ENCODE data around the gene MEA1.
"Not testable (repeated sequence)": the region's sequence is repeated elsewhere in the genome, so short reads cannot be mapped to it uniquely, and the experiment has no call there.

The MEA1 gene

DNA sequence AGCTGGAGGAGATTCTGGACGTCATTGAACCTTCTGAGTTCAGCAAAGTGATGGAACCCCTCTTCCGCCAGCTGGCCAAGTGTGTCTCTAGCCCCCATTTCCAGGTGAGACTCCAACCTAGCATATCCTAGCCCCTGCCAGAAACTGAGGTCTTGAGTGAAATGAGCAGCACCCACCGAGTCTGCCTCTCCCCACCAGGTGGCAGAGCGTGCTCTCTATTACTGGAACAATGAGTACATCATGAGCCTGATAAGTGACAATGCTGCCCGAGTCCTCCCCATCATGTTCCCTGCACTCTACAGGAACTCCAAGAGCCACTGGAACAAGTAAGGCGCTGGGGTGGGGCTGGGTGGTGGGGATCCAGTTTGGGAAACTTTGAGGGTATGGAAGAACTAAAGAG lies 4.6 kb downstream of the MEA1 start:
- DNase-seq (ENCODE audit: low read depth), result peak; percentile 63

- DNase-seq (ENCODE audit: low read depth), result no peak
Observed at GRCh38 chr6:43007126-43007525, 6.6 kb downstream of the MEA1 start.

- DNase-seq (ENCODE audit: low read depth), result no peak
Observed at GRCh38 chr6:43006251-43006650, 7.5 kb downstream of the MEA1 start.

DNA sequence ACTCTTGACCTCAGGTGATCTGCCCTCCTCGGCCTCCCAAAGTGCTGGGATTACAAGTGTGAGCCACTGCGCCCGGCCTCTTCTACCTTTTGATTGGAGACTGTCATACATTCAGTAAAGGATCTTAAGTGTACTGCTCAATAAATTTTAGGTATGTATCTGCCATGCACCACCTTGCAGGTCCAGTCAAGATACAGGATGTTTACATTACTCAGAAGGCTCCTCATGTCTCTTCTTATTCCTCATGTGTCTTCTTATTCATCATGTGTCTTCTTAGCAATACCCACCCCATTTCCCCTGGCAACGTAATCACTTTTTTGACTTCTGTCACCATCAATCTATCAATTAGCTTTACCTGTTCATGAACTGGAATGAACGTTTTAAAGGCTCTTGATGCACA lies 7.9 kb downstream of the MEA1 start:
- peak; percentile 37 for DNase-seq (ENCODE audit: low read depth)

- DNase-seq (ENCODE audit: low read depth), result no peak
Observed at GRCh38 chr6:43001843-43002242, 11.9 kb downstream of the MEA1 start.

DNA sequence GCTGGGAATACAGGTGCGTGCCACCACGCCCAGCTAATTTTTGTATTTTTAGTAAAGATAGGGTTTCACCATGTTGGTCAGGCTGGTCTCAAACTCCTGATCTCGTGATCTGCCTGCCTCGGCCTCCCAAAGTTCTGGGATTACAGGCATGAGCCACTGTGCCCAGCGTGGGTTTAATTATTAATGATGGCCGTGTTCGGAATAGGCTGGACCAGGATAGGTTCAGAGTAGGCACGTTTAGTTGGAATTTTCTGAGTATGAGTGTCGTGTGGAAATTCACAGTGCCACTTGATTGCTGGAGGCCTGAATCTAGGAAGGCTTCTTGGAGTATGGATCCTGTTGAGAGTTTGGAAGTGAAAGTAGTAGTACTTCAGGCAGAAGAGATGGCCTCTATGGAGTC lies 15.5 kb downstream of the MEA1 start:
- DNase-seq (ENCODE audit: low read depth), result not testable (repeated sequence)

DNA sequence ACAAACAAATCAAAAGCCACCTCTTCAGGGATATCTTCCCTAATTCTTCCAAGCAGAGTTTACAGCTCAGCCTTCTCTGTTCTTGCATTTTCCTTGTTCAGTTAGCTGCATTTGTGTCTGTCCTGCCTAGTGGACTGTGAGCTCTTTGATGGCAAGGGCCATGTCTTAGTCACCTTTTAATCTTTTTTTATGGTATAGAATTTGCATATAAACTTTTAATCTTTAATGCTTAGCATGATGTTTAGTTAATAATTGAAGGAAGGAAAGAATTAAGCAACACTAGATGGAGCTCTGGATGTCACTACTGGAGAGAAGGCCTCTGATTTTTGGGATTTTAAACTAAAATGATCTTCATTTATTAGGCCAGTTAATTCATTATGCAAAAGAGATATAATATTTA lies 17.2 kb downstream of the MEA1 start:
- DNase-seq (ENCODE audit: low read depth), result peak; percentile 15

- DNase-seq (ENCODE audit: low read depth), result peak; percentile 9
Observed at GRCh38 chr6:42993445-42993844, 20.3 kb downstream of the MEA1 start.

DNA sequence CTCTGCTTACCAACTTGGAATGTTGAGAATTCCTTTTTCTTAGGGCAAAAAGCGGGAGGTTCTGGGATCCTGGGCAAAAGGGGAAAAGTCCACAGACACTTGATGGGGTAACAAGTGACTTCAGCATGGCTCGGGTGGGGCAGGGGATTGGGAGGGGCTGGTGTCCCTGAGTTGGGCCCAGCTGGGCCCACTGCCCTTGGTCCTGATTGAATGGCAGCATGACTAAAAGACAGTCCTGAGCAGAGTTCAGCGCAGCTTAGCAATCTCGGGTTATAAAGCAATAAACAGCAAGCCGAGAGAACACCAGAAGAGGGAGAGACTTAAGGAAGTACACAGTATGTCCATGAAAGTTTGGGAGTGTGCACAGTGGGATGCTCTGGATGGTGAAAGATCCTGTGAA lies 23.8 kb downstream of the MEA1 start:
- DNase-seq (ENCODE audit: low read depth), result no peak

- DNase-seq (ENCODE audit: low read depth), result peak; percentile 40
Observed at GRCh38 chr6:42988486-42989020, 25.2 kb downstream of the MEA1 start.

- DNase-seq (ENCODE audit: low read depth), result no peak
Observed at GRCh38 chr6:42987533-42988451, 26.0 kb downstream of the MEA1 start.

GRCh38 chr6:42984924-42985475 lies 28.7 kb downstream of the MEA1 start:
- DNase-seq (ENCODE audit: low read depth), result peak; percentile 37

DNA sequence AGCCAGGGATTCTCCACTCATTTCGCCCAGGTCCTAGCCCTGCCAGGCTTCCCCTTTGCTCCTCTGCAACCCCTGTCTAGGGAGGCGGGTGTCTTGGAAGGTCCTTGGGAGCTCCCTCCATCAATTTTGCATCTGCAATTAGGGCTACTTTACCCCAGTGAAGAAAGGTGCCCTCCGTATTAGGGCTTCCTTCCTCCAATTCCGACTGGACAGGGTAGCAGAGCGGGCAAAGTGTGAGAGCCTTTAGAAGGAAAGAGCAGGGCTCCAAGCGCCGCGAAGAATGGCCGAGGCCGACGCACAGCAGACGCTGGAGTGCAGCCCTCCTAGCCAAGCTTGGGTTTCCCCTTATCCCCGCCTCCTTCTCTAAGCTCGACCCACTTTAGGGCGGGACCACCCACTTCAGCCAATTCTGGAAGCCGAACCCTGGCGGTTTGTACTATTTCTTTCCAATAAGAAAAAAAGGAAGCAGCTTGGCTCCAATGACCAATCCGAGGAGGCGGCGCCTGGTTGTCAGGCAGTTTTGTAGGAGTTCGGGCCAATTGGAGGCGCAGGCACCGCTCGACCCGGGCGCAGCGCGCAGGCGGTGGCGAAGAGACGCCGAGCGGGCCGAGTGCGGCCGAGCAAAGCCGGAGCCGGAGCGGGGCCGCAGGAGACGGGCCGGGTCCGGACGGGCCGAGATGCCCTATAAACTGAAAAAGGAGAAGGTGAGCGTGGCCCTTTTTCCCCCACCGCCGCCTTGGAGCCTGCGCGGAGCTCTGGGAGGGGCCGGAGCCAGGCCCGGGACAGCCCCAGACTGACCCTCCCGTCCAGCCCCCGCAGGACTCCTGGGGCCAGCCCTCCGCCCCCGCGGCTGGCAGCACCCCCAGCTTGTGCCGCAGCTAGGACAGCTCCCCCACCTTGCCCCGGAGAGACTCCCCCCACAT lies 29.5 kb downstream of the MEA1 start, which contains the start of gene PPP2R5D:
TSS of gene PPP2R5D (plus strand) at position 570 of the 923 bp plus-strand sequence. CDS start at position 678, 108 bp downstream.
- DNase-seq (ENCODE audit: low read depth), result peak; percentile 100

DNA sequence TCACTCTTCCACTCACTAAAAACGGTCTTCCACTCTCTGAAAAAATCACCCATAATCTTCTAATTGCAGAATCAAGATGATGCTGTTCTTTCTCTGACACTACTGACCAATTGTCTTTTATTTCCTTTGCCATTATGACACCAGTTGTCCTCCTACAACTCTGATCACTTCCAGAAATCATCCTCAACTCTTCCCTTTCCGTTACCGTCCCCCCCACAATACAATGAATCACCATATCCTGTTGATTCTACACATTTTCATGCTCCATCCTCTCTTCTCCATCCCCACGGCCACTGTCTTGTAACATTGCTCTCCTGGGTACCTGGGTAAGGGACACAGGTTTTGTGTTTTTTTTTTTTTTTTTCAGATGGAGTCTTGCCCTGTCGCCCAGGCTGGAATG lies 31.9 kb downstream of the MEA1 start:
- DNase-seq (ENCODE audit: low read depth), result peak; percentile 64

- peak; percentile 74 for DNase-seq (ENCODE audit: low read depth)
Observed at GRCh38 chr6:42979523-42980177, 34.1 kb downstream of the MEA1 start.

GRCh38 chr6:42978839-42979522 lies 34.8 kb downstream of the MEA1 start, which contains the start of gene PEX6:
Gene PEX6 (minus strand): TSS chr6:42979181. CDS start chr6:42979150, 31 bp downstream.
- peak; percentile 86 for DNase-seq (ENCODE audit: low read depth)

- peak; percentile 44 for DNase-seq (ENCODE audit: low read depth)
Observed at GRCh38 chr6:42978487-42978838, 35.3 kb downstream of the MEA1 start.

DNA sequence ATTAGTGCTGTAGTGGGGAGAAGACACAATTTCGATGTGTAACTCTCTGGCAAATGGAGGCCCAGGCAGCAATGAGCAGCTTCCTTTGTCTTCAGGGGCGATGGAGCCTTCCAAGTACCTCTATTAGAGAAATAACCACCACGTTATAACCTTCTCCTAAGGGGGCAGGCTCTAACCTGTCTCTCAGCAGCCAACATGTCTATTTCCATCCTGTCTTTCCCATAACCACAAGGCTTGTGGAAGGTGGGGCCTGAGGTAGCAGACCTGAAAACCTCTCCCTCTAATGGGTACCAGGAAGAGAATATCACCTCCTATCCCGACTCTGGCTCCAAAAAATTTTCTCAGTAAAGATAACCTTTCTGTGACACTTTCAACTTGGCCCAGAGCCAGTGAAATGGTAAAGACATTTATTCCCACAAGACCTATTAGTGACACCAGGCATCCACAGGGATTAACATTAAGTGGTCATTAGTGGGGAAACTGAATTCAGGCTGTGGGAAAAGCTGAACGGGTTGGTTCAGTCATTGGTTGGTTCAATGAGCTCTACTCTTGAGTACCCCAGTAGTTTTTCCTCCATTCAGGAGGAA lies 38.7 kb downstream of the MEA1 start:
- no peak for DNase-seq (ENCODE audit: low read depth)

- DNase-seq (ENCODE audit: low read depth), result no peak
Observed at GRCh38 chr6:42973926-42974325, 39.8 kb downstream of the MEA1 start.

DNA sequence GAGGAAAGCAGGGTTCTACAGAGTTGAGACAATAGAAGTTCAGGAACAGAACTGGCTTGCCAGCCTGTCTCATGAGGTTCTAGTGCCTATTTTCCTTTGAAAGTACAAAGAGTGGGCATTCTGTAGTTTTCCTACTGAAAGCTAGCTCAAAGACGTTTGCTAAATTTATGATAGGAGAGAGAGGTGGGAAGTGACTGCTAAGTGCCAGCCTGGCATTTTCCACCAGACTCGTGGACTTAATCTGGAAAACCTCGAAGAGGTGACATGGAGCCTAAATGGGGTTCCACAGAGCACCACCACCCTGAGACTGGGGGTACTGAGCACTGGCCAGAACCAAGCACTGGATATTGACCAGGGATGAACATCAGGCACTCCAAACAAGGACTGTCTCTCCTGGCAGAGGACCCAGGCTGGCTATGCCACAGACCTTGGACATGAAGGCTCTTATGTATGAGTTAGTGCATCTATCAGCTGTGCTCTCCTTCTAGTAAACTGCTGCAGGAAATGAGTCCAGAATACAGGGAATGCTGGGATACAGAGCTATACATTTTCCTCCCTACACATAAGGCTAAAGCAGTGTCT lies 41.9 kb downstream of the MEA1 start:
- DNase-seq (ENCODE audit: low read depth), result no peak

Measured in ELR (cell line).